ENCODE results near the gene LTC4S. TPM values are rescaled to one million over a fixed set of nuclear protein-coding genes. Genes with fewer than 3 reads are reported as not detected.

The LTC4S gene
- total and polyA plus RNA-seq, 9 of the 15 experiments (the other 6 are each of a cell fraction or from before 2014, with no cell fraction given) = 0.17 to 0.77 (median 0.75) TPM; not detected in 6

DNA sequence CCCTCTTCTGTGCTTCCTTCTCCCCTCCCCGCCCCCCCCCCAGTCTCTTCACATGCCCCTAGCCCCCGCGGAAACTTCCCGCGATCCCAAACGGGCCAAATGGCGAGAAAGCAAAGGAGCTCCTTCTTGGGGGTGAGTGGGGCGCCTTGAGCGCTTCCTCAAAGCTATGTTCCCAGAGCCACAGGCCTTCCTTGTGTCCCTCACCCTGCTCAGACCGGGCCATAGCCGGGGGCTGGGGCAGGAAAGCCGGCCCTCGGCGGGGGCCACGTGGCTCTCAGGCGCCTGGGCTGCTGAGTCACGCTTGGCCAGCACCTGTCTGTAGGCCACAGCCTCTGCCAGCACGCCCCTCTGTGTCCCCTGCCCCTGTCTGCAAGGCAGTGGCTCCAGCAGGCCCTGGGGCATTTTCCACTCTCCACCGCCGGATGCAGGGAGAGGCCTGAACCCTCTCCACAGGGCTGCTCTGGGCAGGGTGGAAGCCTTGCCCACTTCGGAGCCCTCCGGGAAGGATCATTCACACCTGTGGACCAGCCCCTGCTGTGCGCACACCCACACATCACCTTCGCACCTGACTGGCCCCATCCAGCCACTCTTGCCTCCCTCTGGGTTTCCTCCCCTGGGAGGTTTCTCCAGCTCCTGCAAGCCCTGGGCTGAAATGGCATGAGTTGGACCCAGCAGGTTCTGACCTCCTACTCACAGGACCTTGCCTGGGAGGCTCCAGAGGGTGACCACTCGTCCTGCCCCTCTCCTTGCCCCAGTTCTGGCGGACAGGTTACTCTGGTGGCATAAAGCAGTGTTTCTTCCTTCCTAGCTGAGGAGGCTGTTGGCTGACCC is 25.7 kb downstream of the LTC4S start (continued):
- TF ChIP-seq, protein P1, sequence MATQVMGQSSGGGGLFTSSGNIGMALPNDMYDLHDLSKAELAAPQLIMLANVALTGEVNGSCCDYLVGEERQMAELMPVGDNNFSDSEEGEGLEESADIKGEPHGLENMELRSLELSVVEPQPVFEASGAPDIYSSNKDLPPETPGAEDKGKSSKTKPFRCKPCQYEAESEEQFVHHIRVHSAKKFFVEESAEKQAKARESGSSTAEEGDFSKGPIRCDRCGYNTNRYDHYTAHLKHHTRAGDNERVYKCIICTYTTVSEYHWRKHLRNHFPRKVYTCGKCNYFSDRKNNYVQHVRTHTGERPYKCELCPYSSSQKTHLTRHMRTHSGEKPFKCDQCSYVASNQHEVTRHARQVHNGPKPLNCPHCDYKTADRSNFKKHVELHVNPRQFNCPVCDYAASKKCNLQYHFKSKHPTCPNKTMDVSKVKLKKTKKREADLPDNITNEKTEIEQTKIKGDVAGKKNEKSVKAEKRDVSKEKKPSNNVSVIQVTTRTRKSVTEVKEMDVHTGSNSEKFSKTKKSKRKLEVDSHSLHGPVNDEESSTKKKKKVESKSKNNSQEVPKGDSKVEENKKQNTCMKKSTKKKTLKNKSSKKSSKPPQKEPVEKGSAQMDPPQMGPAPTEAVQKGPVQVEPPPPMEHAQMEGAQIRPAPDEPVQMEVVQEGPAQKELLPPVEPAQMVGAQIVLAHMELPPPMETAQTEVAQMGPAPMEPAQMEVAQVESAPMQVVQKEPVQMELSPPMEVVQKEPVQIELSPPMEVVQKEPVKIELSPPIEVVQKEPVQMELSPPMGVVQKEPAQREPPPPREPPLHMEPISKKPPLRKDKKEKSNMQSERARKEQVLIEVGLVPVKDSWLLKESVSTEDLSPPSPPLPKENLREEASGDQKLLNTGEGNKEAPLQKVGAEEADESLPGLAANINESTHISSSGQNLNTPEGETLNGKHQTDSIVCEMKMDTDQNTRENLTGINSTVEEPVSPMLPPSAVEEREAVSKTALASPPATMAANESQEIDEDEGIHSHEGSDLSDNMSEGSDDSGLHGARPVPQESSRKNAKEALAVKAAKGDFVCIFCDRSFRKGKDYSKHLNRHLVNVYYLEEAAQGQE (IDR thresholded peaks at IDR 0.05; ENCODE audit: borderline replicate concordance) = no peak
- TF ChIP-seq, protein P1 (CRISPR knock-in tag; IDR thresholded peaks at IDR 0.05; ENCODE audit: low read depth) = peak; percentile 72
- TF ChIP-seq POLR2AphosphoS5 (IDR thresholded peaks at IDR 0.05; ENCODE audit: control insufficient read depth, insufficient read depth, low read depth, low read length) (no peak; the same call in 1 of the 2 replicates), DNMT1 (IDR thresholded peaks at IDR 0.05) (no peak), SMARCB1 (IDR thresholded peaks at IDR 0.05; ENCODE audit: insufficient read length, low read depth) (no peak), TGIF2 (CRISPR knock-in tag; IDR thresholded peaks at IDR 0.05) (no peak), SRSF1 (IDR thresholded peaks at IDR 0.05; ENCODE audit: low read depth, low read length) (no peak), HDAC1 (IDR thresholded peaks at IDR 0.05) (no peak; a peak in 1 of 4 replicates), CEBPZ (IDR thresholded peaks at IDR 0.05; ENCODE audit: borderline replicate concordance, low read depth, low read length) (no peak)

Data from K562 (cell line).